ENCODE measurements around the gene RBBP6. TPM values are rescaled to one million over a fixed set of nuclear protein-coding genes. Genes with fewer than 3 reads are reported as not detected.

Gene RBBP6
- total RNA-seq, result 10 to 100 TPM; 37.1 to 58.4 (median 46.1) TPM

- TF ChIP-seq, protein P1, sequence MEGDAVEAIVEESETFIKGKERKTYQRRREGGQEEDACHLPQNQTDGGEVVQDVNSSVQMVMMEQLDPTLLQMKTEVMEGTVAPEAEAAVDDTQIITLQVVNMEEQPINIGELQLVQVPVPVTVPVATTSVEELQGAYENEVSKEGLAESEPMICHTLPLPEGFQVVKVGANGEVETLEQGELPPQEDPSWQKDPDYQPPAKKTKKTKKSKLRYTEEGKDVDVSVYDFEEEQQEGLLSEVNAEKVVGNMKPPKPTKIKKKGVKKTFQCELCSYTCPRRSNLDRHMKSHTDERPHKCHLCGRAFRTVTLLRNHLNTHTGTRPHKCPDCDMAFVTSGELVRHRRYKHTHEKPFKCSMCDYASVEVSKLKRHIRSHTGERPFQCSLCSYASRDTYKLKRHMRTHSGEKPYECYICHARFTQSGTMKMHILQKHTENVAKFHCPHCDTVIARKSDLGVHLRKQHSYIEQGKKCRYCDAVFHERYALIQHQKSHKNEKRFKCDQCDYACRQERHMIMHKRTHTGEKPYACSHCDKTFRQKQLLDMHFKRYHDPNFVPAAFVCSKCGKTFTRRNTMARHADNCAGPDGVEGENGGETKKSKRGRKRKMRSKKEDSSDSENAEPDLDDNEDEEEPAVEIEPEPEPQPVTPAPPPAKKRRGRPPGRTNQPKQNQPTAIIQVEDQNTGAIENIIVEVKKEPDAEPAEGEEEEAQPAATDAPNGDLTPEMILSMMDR (IDR thresholded peaks at IDR 0.05; ENCODE audit: low read depth), result no peak
Measured at GRCh38 chr16:24539295-24539849, at the start of gene RBBP6. RBBP6 (plus strand) TSS chr16:24539566; CDS start chr16:24540627, 1,061 bp downstream.

DNA sequence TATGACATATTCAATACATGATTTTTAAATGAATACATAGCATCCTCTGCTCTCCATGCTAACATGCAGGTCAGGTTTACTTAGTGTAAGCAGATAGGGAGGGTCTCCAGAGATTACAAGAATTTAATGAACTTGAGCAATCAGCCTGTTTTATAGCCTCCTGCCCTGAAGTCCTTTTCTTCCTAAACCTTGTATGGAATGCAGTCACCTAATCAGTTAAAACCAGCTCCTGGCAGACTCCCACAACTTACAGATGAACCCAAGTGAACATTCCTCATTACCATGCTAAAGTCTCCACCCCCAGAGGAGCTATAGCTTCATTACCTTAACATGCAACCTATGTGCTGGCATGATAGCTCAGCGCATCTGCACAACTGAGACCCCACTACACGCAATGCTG, 48.5 kb upstream of the RBBP6 start:
- TF ChIP-seq, protein P1 (IDR thresholded peaks at IDR 0.05; ENCODE audit: low read depth), result no peak

DNA sequence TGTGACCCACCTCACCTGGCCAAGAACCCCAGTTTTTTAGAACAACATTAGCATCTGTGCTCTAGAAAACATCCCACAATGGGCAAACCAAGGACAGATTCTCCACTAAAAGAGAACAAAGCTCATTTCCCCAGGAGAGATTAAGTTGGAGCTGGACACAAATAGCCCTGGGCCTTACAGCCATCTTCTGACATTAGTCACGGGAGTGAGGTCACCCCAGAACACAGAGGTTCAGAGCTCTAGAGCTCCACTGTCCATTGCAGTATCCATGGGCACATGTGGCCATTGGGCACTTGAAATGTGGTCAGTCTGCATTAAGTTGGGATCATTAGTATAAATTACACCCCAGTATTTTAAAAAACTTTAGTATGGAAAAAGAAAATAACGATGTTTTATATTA, 47.6 kb upstream of the RBBP6 start:
- TF ChIP-seq, protein P1 (IDR thresholded peaks at IDR 0.05; ENCODE audit: low read depth), result no peak

GRCh38 chr16:24493821-24494220, 45.5 kb upstream of the RBBP6 start:
- TF ChIP-seq, protein P1 (IDR thresholded peaks at IDR 0.05; ENCODE audit: low read depth), result no peak

GRCh38 chr16:24497440-24497839, 41.9 kb upstream of the RBBP6 start:
- TF ChIP-seq, protein P1 (IDR thresholded peaks at IDR 0.05; ENCODE audit: low read depth), result no peak

GRCh38 chr16:24499193-24499814, 40.1 kb upstream of the RBBP6 start:
- TF ChIP-seq, protein P1 (IDR thresholded peaks at IDR 0.05; ENCODE audit: low read depth), result no peak

- TF ChIP-seq, protein P1 (IDR thresholded peaks at IDR 0.05; ENCODE audit: low read depth), result no peak
Measured at GRCh38 chr16:24504472-24505345, 34.7 kb upstream of the RBBP6 start.

All from subcutaneous adipose tissue (tissue), 4 donors.